Activated CD4-positive, alpha-beta T cell treated with anti-CD3 and anti-CD28 coated beads for 48 hours (primary cell): ENCODE data around the gene HIBADH.

ENCODE experiments used
- DNase-seq: peaks from one replicate; pipeline ENCODE4 v3.0.0-alpha.2; 2020

HIBADH gene

GRCh38 chr7:27634671-27635493 lies 27.8 kb downstream of the HIBADH start:
- no peak for DNase-seq

GRCh38 chr7:27633062-27633461 lies 29.6 kb downstream of the HIBADH start:
- no peak for DNase-seq

GRCh38 chr7:27631391-27631790 lies 31.3 kb downstream of the HIBADH start:
- DNase-seq, result no peak

- no peak for DNase-seq
These were observed 35.5 kb downstream of the HIBADH start for GRCh38 chr7:27627146-27627545.

- no peak for DNase-seq
These were observed 43.2 kb downstream of the HIBADH start for GRCh38 chr7:27619492-27619891.

DNA sequence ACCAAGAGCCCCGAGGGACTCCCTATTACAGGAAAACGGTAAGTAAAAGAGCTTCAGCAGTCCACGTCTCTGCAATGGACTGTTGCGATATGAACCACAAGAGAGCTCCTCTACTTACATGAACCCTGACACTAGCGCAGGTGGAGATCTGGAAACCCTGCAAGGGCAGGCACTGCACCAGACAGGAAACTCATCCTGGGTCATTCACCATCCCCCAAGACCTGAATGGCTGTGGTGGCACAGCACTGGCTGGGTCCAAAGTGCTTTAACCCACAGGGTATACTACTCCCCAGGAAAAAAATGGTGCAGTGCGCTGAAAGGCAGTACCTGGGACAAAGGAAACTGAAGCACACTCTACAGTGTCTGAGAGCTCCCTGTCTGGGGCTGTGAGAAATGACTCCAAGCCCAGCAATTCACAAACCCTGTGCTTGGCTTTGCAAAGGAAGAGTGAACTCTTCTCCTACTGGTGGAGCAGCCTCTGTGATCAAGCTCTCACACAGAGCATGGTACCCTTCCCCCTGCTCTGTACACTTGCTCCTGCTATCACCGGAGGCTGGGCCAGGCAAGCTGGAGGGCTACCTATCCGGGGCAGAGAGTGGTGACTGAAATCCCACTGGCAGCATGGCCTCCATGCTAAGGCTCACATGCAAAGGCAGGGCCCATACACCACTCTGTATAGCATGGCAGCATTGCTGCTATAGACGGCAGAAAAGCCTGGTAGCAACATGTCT lies 44.9 kb downstream of the HIBADH start:
- no peak for DNase-seq

- DNase-seq, result no peak
These were observed 45.7 kb downstream of the HIBADH start for GRCh38 chr7:27616914-27617548.

GRCh38 chr7:27616186-27616491 lies 46.5 kb downstream of the HIBADH start:
- no peak for DNase-seq

DNA sequence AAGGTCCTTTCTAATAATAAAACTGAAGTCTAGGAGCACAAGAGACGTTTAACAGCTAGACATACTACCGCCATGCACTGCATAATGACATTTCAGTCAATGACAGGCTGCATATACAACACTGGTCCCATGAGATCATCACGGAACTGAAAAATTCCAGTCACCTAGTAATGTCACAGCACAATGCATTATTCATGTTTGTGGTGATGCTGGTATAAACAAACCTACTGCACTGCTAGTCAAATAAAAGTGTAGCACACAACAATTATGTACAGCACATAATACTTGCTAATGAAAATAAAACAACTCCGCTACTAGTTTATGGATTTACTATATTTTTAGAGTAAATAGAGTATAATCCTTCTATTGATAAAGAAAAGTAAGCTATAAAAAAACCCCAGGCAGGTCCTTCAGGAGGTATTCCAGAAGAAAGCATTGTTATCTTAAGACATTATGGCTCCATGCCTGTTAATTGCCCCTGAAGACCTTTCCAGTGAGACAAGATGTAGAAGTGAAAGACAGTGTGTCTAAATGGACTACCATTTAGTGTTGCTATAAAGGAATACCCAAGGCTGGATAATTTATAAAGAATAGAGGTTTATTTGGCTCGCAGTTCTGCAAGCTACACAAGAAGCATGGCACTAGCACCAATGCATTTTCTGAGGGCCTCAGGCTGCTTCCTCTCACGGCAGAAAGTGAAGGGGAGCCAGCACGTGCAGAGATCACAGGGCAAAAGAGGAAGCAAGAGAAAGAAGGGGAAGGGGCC lies 47.1 kb downstream of the HIBADH start:
- DNase-seq, result no peak

DNA sequence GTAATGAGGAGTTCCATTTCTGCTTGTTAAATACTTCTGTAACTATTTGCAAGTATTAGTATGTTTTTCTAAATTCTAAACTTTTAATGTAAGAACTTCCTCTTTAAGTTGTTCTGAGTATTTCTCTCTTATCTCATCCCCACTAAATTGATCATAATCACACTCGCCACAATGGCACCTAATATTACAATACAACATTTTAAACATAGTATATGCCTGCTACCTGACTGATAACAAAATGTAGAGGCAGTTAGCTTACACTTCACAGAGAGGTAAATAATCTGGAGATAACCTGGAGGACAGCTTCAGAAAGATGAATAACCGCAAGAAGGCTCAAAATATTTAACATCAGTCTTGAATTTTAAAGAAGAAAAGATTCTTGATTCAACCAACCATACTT lies 48.6 kb downstream of the HIBADH start:
- no peak for DNase-seq

DNA sequence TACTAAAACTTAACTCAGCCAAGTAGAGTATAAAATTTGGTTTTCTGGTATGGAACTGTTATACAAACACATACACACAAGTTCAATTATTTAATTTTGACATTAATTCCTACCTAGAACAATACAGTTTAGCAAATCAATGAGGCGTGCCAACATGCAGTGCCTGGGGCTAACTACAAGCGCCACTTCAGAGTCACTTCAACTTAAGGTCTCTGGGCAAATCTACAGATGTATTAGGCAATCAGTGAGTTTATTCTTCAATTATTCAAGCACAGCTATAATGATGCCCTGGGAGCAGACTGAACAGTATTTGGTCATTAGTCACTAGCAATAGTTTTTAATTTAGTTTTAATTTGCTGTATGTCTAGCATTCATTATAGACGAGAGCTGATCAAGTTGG lies 51.6 kb downstream of the HIBADH start:
- no peak for DNase-seq

GRCh38 chr7:27608776-27609495 lies 53.7 kb downstream of the HIBADH start:
- DNase-seq, result no peak

DNA sequence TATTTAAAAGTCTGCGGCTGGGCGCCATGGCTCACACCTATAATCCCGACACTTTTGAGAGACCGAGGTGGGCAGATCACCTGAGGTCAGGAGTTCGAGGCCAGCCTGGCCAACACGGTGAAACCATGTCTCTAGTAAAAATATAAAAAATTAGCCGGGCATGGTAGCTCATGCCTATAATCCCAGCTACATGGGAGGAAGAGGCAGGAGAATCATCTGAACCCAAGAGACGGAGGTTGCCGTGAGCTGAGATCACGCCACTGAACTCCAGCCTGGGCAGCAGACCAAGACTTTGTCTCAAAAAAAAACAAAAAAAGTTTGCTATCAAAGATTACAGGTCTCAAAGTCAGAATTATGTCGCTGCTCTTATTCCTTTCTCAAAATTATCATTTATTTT lies 55.5 kb downstream of the HIBADH start:
- DNase-seq, result no peak

GRCh38 chr7:27606270-27607209 lies 56.1 kb downstream of the HIBADH start:
- DNase-seq, result no peak

DNA sequence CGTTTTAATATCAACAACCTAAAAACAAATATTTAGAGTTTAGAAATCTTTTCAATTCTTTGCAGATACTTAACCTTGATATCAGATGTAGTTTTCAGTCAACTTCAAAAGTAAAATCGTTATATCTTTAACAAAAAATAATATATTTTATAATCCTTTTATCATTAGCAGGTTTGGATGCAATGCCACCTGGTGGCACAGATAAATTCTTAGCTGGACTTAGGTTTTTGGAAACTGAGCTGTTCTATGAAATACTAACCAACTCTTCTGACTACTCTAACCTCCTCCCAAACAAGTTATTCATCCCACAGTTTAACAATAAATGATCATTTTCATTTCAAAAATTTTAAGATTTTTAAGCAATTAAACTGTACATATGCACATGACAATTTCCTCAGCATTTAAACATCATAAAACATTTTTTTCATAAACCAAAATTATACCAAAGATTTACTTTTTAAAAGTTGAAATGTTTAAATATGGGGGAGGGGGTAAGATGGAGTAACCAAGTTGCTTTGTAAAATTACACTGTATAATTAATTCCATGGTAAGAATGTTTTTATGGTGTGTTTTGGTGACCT lies 56.9 kb downstream of the HIBADH start:
- DNase-seq, result no peak

DNA sequence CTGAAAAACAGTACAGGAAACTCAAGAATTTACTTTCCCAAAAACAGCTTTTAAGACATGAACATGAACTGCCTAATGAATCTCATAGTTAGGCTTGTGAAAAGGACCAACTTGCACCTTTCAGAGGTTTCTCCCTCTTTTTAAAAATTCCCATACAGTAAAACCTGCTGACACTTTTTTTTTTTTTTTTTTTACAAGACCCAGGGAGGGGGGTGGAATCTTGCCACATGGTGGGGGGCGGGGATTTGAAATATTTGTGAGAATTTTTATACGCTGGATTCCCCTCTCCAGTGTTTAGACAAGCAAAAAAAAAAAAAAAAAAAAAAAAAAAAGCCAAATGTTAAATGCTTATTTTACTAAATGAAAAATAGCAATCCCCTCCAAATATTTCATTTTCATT lies 57.4 kb downstream of the HIBADH start:
- DNase-seq, result no peak

- DNase-seq, result no peak
These were observed 58.9 kb downstream of the HIBADH start for GRCh38 chr7:27603813-27604212.

DNA sequence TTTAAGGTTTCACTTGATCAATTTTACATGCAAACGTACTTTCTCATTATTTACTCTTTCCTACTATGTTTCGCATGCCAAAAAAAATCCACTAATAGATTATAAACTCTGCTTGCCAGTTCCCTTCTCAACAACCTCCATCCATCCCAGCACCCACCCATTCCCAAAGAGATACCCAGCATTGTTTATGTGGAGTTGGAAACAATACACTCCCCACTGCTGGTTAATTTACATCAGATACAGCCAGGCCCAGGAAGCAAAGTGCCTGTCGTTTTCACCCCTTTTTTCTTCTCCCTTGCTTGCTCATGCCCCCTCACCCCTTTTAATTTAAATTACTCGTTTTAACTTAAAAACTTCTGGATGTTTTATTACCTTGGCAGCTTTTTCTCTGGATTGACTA lies 59.9 kb downstream of the HIBADH start:
- DNase-seq, result no peak

GRCh38 chr7:27601217-27601616 lies 61.5 kb downstream of the HIBADH start:
- no peak for DNase-seq

GRCh38 chr7:27600247-27600646 lies 62.4 kb downstream of the HIBADH start:
- DNase-seq, result no peak

DNA sequence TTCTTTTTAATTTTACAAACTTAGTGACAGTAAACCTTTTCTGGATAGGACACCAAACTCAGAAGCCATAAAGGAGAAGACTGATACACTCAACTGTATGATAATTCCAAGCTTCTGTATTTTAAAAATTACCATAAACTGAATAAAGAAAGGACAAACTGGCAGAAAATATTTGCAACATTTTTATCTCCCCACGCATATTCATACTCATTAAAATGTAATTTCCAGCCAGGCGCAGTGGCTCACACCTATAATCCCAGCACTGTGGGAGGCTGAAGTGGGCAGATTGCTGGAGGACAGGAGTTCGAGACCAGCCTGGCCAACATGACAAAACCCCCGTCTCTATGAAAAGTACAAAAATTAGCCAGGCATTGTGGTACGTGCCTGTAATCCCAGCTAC lies 67.7 kb downstream of the HIBADH start:
- no peak for DNase-seq
